OCI-LY7 (cell line): ENCODE data around the gene ADARB2.

Experiments
- EZH2phosphoT487 ChIP-seq: fragments of 200-600 bp; sonication (generic); IDR thresholded peaks from 2 replicates; pipeline ENCODE4 v1.6.1; 2018; ENCODE audit warnings: low read depth, borderline replicate concordance, mild to moderate bottlenecking, mixed run types, antibody characterized with exemption, low read length, moderate library complexity, mixed read lengths
- TF ChIP-seq, protein P1 (sequence below): fragments of 200-600 bp; sonication (generic); conservative IDR thresholded peaks from 2 replicates; pipeline ENCODE4 v1.5.1; 2014; ENCODE audit warnings: mild to moderate bottlenecking, antibody characterized with exemption, low read length, moderate library complexity, mixed read lengths

DNA sequence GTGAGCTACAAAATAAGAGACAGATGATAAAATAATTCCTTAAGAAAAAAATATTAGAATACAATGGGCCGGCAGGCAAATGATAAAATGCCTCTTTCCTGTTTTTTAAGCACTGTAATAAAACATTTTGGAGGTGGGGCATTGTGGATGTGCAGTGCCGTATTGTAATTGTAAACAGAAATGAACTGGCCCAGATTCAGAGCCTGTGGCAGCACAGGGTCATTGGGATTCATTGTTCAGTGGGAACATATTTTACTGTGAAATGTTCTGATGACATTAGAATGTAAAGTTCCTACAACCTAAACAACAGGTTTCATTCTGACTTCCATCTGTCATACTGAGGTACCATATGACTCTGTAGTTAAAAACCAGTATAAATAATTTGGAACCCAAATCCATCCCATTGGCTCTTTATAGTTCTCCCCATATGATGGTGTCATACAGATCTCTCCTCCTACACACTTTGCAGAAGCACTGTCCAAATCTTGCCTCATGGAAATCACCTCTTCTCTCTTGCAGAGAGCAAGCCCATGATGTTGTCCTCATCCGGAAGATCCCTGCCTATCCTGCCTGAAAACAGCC, 416.5 kb downstream of the ADARB2 start:
- TF ChIP-seq, protein P1, sequence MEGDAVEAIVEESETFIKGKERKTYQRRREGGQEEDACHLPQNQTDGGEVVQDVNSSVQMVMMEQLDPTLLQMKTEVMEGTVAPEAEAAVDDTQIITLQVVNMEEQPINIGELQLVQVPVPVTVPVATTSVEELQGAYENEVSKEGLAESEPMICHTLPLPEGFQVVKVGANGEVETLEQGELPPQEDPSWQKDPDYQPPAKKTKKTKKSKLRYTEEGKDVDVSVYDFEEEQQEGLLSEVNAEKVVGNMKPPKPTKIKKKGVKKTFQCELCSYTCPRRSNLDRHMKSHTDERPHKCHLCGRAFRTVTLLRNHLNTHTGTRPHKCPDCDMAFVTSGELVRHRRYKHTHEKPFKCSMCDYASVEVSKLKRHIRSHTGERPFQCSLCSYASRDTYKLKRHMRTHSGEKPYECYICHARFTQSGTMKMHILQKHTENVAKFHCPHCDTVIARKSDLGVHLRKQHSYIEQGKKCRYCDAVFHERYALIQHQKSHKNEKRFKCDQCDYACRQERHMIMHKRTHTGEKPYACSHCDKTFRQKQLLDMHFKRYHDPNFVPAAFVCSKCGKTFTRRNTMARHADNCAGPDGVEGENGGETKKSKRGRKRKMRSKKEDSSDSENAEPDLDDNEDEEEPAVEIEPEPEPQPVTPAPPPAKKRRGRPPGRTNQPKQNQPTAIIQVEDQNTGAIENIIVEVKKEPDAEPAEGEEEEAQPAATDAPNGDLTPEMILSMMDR: no peak
- TF ChIP-seq EZH2phosphoT487: no peak
